DMS53 (cell line): Measurements from ENCODE around the gene HYOU1.
A peak's percentile ranks its signal among the peaks of the same experiment; 100 is the strongest.
"Not testable (repeated sequence)": the region's sequence is repeated elsewhere in the genome, so short reads cannot be mapped to it uniquely, and the experiment has no call there.

ENCODE experiments used
- DNase-seq: peaks from one replicate; lab custom pipeline; 2025; lab: John Stamatoyannopoulos, UW

The HYOU1 gene

DNA sequence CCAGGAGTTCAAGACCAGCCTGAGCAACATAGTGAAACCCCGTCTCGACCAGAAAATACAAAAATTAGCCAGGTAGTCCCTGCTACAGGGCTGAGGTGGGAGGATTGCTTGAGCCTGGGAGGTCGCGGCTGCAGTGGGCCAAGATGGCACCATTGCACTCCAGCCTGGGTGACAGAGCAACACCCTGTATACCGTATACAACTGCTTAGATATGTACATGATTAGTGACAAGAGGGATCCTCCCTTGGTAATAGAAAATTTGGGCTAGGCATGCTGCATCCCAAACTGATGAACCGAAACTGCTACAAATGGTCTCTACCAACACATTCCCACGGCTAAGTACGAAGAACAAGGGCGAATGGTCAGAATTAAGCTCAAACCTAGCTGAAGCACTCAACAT, 14.1 kb downstream of the HYOU1 start:
- DNase-seq, result no peak

DNA sequence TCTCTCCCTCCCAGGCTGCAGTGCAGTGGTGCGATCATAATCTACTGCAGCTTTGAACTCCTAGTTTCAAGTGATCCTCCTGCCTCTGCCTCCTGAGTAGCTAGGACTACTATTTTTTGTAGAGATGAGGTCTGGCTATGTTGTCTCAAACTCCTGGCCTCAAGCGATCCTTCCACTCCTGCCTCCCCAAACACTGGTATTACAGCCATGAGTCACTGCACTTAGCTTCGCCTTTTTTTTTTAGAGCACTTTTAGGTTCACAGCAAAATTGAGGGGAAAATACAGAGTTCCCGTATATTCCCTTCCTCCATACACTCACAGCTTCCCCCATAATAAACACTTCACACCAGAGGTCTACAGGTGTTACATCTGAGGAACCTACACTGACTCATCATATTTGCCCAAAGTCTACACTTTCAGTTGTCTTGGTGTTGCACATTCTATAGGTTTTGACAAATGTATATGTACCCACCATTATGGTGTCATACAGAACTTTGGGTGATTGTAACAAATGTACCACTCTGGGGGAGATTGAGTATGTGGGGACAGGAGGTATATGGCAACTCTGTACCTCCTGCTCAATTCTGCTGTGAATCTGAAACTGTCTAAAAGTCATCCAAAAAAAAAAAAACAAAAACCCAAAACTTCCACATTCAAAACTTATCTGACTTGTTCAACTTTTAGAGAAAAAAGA, 15.0 kb downstream of the HYOU1 start:
- peak; percentile 94 for DNase-seq

DNA sequence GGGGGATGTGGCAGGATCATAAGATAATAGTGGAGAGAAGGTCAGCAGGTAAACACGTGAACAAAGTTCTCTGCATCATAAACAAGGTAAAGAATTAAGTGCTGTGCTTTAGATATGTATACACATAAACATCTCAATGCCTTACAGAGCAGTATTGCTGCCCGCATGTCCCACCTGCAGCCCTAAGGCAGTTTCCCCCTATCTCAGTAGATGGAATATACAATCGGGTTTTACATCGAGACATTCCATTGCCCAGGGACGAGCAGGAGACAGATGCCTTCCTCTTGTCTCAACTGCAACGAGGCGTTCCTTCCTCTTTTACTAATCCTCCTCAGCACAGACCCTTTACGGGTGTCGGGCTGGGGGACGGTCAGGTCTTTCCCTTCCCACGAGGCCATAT, 17.5 kb downstream of the HYOU1 start:
- DNase-seq, result not testable (repeated sequence)

DNA sequence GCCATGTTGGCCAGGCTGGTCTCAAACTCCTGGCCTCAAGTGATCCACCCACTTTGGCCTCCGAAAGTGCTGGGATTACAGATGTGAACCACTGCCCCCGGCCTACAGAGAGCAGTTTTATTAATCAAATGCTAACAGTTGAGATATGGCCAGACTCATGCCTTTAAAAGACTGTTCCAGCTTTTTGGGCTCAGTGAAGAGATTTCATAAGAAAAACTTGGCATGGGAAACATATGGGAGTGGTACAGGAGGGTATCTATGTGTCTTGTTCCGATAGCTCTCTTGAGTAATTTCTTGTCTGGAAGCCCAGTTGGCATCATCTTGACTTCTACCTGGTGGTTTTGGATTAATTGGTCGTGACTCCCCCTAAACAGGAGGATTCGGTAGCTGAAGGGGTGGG, 18.1 kb downstream of the HYOU1 start:
- no peak for DNase-seq

DNA sequence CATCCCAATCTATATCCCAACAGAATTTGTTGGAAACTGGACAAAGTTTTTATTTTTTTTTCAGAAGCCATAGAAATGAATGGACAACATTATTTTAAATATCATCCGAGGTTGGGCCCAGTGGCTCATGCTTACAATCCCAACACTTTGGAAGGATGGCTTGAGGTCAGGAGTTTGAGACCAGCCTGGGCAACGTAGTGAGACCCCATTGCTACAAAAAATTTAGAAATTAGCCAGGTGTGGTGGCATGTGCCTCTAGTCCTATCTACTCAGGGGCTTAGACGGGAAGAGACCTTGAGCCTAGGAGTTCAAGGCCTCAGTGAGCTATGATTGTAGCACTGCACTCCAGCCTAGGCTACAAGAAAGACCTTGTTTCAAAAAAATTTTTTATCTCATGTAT, 22.2 kb downstream of the HYOU1 start:
- no peak for DNase-seq

DNA sequence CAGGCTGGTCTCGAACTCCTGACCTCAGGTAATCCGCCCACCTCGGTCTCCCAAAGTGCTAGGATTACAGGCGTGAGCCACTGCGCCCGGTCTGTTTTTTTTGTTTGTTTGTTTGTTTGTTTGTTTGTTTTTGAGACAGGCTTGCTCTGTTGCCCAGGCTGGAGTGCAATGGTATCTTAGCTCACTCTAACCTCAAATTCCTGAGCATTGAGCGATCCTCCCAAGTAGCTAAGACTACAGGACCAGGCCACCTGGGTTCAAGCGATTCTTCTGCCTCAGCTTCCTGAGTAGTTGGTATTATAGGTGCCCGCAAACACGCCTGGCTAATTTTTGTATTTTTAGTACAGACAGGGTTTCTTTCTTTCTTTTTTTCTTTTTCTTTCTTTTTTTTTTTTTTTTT, 23.6 kb downstream of the HYOU1 start:
- not testable (repeated sequence) for DNase-seq

DNA sequence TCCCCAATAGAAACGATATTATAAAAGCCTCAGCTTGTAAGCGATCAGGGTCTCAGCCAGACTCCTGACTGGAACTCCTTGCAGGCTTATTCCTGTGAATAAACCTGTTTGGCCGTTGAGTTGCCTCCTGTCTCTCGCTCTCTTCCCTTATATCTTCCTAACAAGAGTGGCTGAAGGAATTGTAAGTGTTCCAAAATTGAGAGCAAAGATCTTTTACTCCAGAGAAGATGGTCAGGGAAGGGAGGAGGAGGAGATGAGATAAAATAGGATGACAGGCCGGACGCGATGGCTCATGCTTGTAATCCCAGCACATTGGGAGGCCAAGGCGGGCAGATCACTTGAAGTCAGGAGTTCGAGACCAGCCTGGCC, 25.1 kb downstream of the HYOU1 start:
- no peak for DNase-seq

DNA sequence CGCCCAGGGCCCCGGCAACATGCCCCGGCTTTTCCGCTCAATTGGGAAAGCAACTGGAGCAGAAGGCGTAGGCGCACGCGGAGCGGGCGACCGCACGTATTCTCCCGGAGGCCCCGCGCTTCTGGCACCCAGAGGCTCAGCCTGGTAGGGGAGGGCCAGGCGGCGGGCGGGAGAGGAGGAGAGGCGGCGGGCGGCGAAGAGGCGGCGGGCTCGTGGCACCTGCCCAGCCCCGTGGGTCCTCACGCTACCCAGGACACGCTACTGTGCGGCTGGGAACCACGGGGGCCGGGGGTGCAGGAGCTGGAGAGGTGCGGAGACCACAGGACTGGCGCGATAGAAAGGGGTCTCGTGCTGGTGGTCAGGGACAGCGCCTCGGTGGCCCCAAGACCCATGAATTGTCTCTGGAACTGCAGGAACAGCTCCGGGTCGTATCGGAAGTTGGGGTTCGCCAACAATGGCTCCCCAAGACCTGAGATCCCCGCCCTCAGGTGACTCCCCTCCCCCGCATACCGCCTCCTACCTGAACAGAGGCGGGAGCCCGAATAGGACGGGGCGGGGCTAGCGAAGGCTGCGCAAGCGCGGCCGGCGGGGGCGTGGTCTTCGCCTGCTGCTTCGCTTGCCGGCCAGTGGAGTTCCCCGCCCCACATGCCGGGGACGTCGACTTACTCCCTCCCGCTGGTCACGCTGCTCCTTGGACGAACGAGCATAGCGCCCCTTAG, 26.5 kb downstream of the HYOU1 start, which contains the start of gene SLC37A4:
TSS of gene SLC37A4 (minus strand) at position 549 of the 719 bp plus-strand sequence.
- DNase-seq, result peak; percentile 99

DNA sequence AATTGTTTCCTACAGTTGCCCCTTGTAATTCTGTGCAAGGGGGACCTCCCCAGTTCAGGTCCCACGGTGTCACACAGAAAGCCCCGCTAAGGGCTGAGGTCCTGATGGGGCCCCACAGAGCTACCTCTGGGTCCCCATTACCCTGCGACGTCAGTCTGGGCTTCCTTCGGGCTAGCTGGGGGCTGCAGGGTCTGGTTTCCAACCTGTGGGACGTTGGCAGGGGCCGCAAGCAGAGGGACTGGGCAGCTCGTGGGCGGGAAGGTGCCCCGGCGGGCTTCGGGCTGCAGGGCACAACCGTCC, 27.0 kb downstream of the HYOU1 start:
- no peak for DNase-seq

DNA sequence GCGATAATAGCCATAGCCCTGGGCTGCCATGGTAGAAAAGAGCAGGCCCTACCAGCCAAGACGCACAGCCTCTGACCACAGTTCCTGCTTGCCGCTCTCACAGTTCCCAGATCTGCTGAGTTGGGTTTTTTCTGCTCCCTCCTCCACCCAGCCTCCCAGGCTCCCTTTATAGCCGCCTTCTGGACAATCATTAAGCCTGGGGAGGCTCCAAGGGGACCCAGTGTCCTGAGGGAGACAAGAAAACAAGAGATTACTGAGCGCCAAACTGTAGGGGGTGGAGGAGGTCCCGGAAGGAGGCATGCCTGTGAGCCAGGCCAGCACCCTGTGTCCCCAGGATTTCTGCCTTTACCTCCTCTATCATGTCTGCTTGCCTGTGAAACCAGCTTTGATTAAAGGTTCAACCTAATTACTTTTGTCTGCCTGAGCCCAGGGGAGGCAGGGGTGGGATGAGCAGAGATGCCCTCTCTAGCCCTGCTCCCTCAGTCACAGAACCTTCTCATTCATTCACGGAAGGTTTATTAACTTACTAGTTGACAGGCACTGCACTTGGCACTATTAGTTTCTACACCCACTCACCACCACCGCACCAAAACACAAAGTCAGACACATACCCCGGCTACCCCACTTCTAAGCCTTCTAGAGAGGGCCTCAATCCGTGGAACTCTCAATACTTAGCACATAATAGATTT, 27.5 kb downstream of the HYOU1 start:
- no peak for DNase-seq

DNA sequence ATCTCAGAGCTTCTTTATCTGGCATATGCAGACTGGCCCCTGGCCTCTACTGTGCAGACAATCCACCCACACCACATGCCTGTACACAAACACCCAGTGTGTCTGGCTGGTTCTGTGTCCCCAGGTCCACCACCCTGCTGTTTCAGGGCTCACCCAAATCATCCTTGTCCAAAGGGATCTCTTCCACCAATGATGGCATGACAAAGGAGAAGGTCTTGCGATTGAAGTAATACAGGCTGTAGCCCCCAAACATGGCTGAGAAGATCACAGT, 28.0 kb downstream of the HYOU1 start:
- no peak for DNase-seq

DNA sequence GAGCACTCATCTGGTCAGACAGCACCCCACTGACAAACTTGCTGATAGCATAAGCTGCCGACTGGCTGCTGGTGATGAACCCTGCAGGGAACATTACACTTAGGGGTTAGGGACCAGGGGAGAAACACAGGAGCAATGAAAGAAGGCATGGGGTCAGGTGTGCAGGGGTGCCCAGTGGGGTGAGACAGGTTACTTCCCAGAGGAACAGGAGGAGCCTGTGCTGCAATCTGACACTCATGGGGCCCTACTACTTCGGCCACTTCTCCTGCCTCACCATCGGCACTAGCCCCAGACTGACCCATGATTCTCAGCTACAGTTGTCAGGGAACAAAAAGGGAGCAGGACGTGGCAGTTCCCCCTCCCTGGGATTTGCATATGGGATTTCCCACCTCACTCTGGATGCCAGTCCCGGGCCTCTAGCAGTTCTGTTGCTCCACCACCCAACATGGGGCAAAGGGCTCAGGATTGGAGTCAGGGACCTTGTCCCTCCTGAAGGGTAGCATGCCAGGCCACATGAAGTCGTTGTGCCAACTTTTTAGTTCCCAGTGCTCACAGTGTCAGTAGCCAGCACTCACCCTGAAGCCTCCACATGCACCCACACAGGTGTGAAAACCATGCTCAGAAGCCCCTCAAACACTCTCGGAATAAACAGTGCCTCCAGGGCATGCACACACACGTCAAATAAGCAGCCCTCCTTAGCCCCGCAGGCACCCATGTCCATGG, 28.5 kb downstream of the HYOU1 start:
- no peak for DNase-seq

DNA sequence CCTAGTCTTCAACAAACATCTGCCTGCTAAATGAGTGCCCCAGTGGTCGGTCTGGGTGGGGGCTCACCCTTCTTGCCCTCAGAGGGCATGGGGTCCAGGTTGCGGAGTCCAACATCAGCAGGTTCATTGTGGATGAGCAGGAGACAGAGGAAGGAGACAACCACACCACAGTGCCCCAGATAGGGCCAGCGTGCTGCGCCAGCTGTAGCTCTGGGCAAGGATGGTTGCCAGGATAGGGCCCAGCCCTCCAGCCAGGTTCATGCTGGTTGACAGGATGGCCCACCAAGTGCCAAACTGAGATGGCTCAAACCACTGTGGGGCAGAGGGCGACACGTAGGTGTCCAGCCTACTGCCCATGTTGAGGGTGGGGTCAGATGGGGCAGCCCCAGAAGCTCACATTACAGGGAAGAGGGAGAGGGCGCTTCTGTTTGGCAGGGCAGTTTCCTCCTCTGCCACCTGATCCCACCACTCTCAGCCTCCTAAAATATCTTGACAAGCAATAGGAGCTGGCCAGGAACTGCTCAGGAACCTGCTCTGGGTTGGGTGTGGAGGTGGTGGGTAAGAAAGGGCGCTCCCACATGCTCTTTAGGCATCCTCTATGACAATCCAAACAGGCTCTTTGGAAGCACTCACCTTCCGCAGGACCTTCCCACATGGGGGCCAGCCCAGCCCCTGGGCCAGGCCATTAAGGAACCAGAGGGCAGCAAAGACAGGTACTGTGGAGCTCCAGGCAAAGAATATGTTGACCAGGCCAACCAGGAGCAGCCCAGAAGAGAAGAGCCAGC, 29.3 kb downstream of the HYOU1 start:
- no peak for DNase-seq

DNA sequence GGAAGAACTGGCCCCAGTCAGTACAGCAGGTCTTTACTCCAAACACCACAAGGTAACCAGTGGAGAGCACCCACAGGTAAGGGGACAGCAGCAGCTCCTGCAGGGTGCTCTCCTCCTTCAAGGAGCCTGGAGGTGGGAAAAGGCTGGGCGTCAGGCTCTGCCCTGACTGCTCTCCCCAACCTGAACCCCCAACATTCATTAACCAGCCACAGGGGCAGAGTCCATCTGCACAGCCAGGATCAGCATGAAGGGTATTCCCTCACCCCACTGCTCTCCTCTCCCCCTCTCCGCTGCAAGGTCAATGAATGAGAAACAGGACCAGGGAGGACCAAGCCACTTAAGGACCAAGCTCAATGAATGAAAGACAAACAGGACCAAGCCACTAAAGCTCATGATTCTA, 30.0 kb downstream of the HYOU1 start:
- DNase-seq, result no peak

DNA sequence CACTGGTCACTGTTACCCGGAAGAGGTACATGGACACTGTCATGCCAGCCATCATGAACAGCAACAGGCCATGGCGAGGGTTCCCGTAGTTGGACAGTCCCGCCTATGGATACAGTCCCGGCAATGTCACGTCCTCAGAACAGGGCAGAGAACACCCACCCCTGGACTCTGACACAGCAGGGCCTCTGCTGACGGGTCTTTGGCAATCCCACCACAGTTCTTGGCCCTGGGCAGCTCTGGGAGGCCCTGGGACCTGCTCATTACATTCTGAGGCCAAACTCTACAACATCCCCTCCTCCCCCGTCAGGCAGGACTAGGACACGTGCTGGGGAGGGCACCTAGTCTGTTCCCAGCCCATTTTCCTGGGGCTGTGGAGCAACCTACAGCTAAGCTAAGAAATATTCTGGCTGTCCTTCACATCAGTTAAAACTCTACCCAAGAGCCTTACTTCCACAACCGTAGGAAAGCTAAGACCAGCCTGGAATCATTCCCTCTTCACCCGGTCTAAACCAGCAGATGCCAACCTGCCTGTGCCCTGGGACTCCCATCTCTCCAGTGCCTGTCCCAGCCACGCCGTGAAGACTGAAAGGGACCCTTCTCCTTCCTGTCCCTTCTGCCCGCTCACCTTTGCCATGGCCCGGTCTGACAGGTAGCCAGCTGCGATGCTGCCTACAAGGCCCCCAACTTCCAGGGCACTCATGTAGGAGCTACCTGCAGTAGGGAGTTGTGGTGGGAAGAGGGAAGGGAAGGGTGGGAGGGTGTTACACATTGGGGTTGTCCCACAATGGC, 30.8 kb downstream of the HYOU1 start:
- no peak for DNase-seq

DNA sequence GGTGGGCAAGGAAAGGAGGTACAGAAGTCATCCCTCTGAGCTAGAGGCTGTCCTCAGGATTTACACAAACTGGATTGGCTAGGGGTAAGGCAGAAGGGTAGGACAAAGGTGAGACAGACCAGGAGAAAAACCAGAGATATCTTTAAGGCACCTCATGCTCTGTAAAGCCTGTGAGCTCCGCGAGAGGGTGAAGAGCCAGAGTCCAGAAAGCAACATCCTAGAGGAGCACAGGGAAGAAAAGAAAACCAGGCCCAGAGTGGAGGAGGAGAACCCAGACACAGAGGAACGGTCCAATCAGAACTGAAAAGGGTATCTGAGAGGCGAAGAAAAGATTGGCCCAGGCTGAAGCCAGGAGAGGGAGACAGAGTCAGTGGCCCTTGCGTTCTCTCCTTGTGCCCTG, 31.5 kb downstream of the HYOU1 start:
- DNase-seq, result no peak

DNA sequence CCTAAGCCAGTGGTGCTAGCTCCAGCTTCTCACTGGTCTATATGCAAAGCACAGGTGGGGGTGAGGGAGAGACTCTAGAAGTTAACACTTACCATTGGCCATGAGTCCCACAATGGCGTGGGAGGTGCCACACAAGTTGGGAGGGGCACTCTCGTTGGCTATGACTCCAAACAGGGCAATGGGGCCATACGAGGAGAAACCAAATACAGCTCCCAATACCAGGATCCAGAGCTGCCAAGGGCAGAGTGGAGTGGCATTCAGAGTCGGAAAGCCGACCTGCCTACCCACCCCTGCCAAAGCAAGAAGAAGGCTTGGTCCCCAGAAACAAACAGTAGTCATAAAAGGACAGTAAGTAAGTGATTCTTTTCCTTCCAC, 31.9 kb downstream of the HYOU1 start:
- DNase-seq, result no peak

DNA sequence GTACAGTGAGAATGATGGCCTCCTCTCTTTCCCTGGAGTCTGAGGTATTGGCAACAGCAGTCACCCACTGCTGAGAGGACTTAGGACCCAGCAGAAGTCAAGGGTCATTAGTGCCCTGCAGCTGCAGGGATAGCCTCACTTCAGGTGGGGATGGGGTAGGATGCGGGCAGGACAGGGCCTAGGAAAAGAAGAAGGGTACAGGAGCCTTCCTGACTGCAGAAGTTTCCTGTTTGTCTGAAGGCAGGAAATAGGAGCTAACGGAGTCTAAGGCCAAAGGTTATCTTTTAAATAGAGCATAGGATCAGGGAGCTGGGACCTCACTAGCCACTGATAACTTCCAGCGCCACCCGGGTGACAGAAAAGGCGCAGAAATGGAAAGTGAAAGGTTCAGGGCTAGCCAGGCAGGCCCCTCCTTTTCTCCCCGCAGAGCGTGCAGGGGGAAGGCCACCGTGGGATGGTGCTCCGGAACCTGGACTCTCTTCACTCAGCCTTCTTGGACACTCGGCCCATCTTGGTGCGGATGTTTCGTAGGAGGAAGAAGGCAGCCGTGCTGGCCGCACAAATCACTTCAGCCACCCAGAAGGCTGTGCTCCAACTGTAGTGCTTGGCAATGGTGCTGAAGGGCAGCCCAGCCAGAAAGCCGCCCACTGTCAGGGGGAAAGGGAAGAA, 32.4 kb downstream of the HYOU1 start:
- DNase-seq, result no peak

DNA sequence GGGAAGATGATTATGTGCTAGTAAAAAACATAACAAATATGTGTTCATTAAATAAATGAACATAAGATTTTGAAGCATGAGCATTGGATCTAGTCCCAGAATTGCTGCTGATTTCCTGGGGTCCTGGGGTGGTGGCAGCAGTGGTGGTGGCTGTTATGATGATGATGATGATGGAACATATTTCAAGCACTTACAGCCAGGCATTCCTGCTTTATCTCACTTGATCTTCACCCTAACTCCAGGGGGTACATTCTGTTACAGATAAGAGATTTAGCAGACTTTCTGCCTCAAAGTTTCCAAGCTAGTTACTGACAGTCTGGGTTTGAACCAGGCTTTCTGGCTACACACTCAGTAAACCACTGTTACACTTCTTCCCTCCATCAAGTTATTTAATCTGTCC, 33.3 kb downstream of the HYOU1 start:
- no peak for DNase-seq

DNA sequence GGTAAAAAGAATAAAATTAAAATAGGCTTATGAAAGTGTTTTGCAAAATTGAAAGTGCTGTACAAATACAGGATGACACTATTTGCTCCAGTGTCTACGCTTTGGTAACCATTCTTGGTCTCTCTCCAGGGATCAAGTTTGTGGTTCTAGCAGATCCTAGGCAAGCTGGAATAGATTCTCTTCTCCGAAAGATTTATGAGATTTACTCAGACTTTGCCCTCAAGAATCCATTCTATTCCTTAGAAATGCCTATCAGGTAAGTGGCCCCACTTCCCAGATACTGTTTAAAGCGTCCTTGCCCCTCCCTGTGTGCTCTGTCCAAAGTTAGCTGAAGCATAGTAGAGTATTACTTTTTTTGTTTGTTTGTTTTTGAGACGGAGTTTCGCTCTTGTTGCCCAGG, 35.4 kb downstream of the HYOU1 start:
- no peak for DNase-seq

DNA sequence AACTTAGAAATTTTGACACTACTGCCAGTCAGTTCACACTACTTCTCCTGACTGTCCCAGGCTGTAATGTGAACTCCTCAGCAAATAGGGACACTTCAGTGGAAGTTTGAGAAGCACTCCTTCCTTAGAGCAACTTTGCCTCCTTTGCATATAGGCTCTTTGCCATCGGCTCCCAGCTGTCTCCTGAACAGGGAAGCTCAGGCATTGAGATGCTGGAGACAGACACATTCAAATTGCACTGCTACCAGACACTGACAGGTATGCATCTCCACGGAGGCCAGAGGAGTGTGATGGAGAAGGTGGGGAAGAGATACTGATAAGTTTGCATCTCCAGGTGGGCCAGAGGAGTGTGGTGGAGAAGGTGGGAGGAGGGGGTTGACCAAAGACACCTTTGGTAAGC, 37.0 kb downstream of the HYOU1 start:
- no peak for DNase-seq
